Neural progenitor cell (in vitro differentiated cells): ENCODE data around the gene APBB2.

Source experiments
- CTCF ChIP-seq: fragments of 200-600 bp; sonication (generic); IDR thresholded peaks from 2 replicates; pipeline ENCODE4 v1.5.1; 2017; ENCODE audit warnings: antibody characterized with exemption, mild to moderate bottlenecking
- EZH2 ChIP-seq: fragments of 200-600 bp; sonication (generic); IDR thresholded peaks from 2 replicates; pipeline ENCODE4 v1.6.1; 2017; ENCODE audit warnings: antibody characterized with exemption, mild to moderate bottlenecking, moderate library complexity
- EZH2phosphoT487 ChIP-seq: fragments of 200-600 bp; sonication (generic); IDR thresholded peaks from 2 replicates; pipeline ENCODE4 v1.6.1; 2017; ENCODE audit warnings: antibody characterized with exemption

GRCh38 chr4:40939856-40940255 is 274.5 kb downstream of the APBB2 start:
- TF ChIP-seq CTCF (no peak), EZH2phosphoT487 (no peak), EZH2 (no peak)
